ENCODE data around the gene CNGA1. TPM values are rescaled to one million over a fixed set of nuclear protein-coding genes. Genes with fewer than 3 reads are reported as not detected.

The CNGA1 gene
- total RNA-seq (2022) (not detected in 2 replicates), Bru-seq, nascent RNA (percentile 15 among the genes with signal in this experiment), BruChase-seq, experiment 1, labeled RNA remaining after a 6-hour chase (percentile 14 among the genes with signal in this experiment), BruChase-seq, experiment 2, labeled RNA remaining after a 2-hour chase (percentile 13 among the genes with signal in this experiment)
- long read RNA-seq, result 0 reads

DNA sequence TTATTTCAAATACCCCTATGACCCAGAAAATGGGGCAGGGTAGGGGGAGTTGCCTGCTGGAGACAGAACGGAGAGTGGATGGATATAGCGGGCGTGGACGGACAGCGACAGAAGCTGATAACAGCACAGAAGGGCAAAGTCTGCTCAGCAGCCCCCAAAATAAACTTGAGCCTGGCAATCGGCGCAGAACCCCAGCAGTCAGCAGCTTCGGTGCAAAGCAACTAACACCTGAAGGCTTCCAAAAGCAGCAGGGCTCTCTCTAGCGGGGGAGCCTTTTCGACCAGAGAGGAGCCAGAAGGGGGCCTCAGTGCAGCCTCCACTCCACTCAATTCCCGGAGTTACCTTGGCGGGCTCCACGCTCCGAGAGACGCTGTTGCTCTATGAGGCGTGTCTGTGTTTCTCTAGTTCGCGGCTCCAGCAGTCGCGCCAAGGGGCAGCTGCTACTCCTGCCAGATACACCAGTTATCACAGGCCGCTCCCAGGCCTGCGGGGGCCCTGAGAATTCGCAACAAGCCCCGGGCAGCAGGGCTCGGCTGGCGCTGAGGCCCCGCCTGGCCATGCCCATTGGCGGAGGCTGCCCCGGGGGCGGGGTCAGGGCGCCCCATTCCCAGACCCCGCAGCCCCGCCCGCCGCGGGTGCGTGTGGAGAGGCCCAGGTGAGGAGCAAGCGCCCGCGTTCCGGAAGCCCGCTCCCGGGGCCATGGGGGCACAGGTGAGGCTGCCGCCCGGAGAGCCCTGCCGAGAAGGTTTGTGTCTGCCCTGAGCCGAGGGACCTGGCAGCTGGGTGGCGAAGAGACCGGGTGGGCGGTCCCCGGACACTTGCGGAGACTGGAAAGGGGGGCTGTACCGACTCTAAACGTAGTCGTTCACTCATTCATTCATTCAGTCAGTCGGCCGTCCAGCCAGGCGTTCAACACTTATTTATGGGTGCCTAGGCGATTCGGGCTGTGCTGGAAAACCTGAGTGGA lies at the start of gene CNGA1, which contains the start of gene NIPAL1:
TSS of gene CNGA1 (minus strand) at position 541 of the 967 bp plus-strand sequence. CDS start 63,992 bp downstream, outside the sequence.
TSS of gene NIPAL1 (plus strand) at position 632 of the 967 bp plus-strand sequence. CDS start at position 700, 68 bp downstream.
- H3K4me3 Mint-ChIP-seq (ENCODE audit: unreplicated experiment), result peak within 1 kb of the TSS; percentile 86
- ChIA-PET POLR2A (no interaction called here), CTCF (interaction anchor here (0.7 kb wide), 1 partner anchor 347 kb away, joined by 3 read pairs; no protein-coding TSS in a partner anchor)
- H3K27me3 Mint-ChIP-seq (ENCODE audit: insufficient read depth, unreplicated experiment), result no peaks in the 10 kb centered on the region
- no peaks in the 10 kb centered on the region for H3K9me3 Mint-ChIP-seq (ENCODE audit: unreplicated experiment)
- peak; percentile 89 for DNase-seq (ENCODE audit: unreplicated experiment)
- TF ChIP-seq, protein P1, sequence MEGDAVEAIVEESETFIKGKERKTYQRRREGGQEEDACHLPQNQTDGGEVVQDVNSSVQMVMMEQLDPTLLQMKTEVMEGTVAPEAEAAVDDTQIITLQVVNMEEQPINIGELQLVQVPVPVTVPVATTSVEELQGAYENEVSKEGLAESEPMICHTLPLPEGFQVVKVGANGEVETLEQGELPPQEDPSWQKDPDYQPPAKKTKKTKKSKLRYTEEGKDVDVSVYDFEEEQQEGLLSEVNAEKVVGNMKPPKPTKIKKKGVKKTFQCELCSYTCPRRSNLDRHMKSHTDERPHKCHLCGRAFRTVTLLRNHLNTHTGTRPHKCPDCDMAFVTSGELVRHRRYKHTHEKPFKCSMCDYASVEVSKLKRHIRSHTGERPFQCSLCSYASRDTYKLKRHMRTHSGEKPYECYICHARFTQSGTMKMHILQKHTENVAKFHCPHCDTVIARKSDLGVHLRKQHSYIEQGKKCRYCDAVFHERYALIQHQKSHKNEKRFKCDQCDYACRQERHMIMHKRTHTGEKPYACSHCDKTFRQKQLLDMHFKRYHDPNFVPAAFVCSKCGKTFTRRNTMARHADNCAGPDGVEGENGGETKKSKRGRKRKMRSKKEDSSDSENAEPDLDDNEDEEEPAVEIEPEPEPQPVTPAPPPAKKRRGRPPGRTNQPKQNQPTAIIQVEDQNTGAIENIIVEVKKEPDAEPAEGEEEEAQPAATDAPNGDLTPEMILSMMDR (IDR thresholded peaks at IDR 0.05; ENCODE audit: unreplicated experiment), result no peak
- intact Hi-C loops (cut with micrococcal nuclease), result no loop called here
- peaks cover 5% of the 10 kb centered on the region for H3K4me1 Mint-ChIP-seq (ENCODE audit: insufficient read depth, unreplicated experiment)
- TSS peak; percentile 81 for BruUV-seq (replicated peaks)
- H3K27ac Mint-ChIP-seq (ENCODE audit: low read depth, unreplicated experiment), result peak within 1 kb of the TSS; percentile 63
- H3K36me3 Mint-ChIP-seq (ENCODE audit: insufficient read depth, unreplicated experiment), result no peaks in the 10 kb centered on the region

DNA sequence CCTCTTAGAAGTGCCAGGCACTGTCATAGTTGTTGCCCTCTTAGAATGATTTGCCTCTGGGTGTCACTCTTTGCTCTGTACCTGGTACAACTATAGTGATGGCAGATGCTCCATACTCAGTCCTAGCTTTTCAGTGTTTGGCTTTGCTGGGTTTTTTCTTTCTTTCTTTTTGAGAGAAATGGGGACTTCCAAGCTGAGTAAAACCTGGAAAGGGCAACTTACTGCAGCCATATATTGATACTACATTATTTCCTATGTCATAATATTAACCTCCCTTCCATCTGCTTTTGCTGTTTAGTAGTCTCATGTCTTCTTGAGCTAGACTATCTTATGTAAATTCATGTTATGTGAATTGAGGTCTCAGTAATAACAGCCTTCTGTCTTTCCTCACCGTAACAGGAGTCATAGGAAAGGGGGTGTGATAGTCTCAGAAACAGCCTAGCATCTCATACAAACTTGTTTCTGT lies 49.1 kb upstream of the CNGA1 start:
- H3K27ac Mint-ChIP-seq (ENCODE audit: low read depth, unreplicated experiment), result no peak overlapping the region
- POLR2A ChIA-PET, result no interaction called here
- H3K9me3 Mint-ChIP-seq (ENCODE audit: unreplicated experiment), result peaks cover 6% of the 10 kb centered on the region
- no peaks in the 10 kb centered on the region for H3K27me3 Mint-ChIP-seq (ENCODE audit: insufficient read depth, unreplicated experiment)
- H3K4me1 Mint-ChIP-seq (ENCODE audit: insufficient read depth, unreplicated experiment), result no peaks in the 10 kb centered on the region
- TF ChIP-seq, protein P1 (IDR thresholded peaks at IDR 0.05; ENCODE audit: unreplicated experiment), result no peak
- CTCF ChIA-PET, result interaction anchor here (0.6 to 1.7 kb wide), 5 partner anchors 16 to 123 kb away, joined by 3 to 4 read pairs (median 4); no protein-coding TSS in a partner anchor
- intact Hi-C loops (cut with micrococcal nuclease), result no loop called here
- no TSS peak for BruUV-seq (replicated peaks)
- DNase-seq (ENCODE audit: unreplicated experiment), result no peak
- no peak overlapping the region for H3K4me3 Mint-ChIP-seq (ENCODE audit: unreplicated experiment)
- H3K36me3 Mint-ChIP-seq (ENCODE audit: insufficient read depth, unreplicated experiment), result no peaks in the 10 kb centered on the region

DNA sequence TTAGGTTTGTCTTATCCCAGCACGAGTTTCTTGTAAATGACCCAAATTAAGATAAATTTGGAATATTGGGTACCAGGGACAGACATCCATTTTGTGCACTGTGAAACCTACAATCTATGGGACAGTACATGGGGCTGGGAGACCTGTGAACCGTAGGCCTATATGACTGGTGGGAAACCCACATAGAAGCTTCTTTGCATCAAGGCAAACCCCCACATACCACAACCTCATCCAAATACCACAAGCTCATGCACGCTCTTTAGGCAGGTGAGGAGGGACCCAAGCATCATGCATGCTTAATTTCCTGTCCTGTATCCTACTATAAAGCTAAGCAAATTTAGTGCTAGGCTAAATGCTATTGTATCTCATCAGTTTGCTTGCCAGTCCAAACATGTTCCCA lies 47.9 kb upstream of the CNGA1 start:
- H3K9me3 Mint-ChIP-seq (ENCODE audit: unreplicated experiment), result peaks cover 8% of the 10 kb centered on the region
- no peaks in the 10 kb centered on the region for H3K36me3 Mint-ChIP-seq (ENCODE audit: insufficient read depth, unreplicated experiment)
- intact Hi-C loops (cut with micrococcal nuclease), result no loop called here
- TF ChIP-seq, protein P1 (IDR thresholded peaks at IDR 0.05; ENCODE audit: unreplicated experiment), result no peak
- no peak overlapping the region for H3K4me3 Mint-ChIP-seq (ENCODE audit: unreplicated experiment)
- H3K27ac Mint-ChIP-seq (ENCODE audit: low read depth, unreplicated experiment), result no peak overlapping the region
- no peak for DNase-seq (ENCODE audit: unreplicated experiment)
- H3K27me3 Mint-ChIP-seq (ENCODE audit: insufficient read depth, unreplicated experiment), result no peaks in the 10 kb centered on the region
- CTCF ChIA-PET, result interaction anchor here (0.7 to 1.7 kb wide), 4 partner anchors 15 to 402 kb away, joined by 3 to 5 read pairs (median 4); no protein-coding TSS in a partner anchor
- H3K4me1 Mint-ChIP-seq (ENCODE audit: insufficient read depth, unreplicated experiment), result no peaks in the 10 kb centered on the region
- POLR2A ChIA-PET, result no interaction called here
- no TSS peak for BruUV-seq (replicated peaks)

All from MCF 10A (cell line).